Measurements from ENCODE around the gene ETNK1. TPM values are rescaled to one million over a fixed set of nuclear protein-coding genes. Genes with fewer than 3 reads are reported as not detected.

Gene ETNK1, protein sequence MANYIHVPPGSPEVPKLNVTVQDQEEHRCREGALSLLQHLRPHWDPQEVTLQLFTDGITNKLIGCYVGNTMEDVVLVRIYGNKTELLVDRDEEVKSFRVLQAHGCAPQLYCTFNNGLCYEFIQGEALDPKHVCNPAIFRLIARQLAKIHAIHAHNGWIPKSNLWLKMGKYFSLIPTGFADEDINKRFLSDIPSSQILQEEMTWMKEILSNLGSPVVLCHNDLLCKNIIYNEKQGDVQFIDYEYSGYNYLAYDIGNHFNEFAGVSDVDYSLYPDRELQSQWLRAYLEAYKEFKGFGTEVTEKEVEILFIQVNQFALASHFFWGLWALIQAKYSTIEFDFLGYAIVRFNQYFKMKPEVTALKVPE
- total RNA-seq, result 10 to 100 TPM; 15.3 to 33.3 (median 28.5) TPM

DNA sequence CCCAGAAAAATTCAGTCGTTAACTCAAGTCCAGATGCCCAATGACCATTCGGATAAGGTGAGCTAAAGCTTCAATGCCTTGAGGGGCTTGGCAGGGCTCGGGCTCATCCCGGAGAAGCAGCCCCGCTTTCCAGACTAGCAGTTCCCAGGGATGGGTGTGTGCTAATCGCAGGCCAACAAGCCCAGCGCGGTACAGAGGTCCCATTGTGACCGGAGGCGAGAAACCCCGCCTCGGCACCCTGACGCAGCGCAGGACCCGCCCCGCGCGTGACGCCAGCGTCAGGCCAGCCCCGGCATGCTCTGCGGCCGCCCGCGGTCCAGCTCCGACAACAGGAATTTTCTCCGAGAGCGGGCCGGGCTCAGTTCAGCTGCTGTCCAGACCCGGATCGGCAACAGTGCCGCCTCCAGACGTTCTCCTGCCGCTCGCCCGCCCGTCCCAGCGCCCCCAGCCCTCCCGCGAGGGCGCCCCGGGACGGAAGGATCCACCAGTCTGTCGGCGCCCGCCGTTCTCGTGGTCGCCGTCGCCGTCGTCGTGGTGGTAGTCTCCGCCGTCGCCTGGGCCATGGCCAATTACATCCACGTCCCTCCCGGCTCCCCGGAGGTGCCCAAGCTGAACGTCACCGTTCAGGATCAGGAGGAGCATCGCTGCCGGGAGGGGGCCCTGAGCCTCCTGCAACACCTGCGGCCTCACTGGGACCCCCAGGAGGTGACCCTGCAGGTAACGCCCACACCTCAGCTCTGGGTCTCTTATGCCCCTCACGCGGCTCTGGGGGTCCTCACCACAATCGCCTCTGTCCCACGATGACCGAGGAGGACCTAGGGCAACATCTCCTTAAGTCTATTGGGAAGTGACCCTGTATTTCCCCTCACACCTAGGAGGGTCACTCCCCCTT is at the start of gene ETNK1:
TSS of gene ETNK1 (plus strand) at position 302 of the 892 bp plus-strand sequence. CDS start at position 562, 260 bp downstream.
- Histone ChIP-seq H3K4me3 (peak within 1 kb of the TSS; percentile 81 to 96), H3K36me3 (no peaks in the 10 kb centered on the region), H3K27me3 (no peaks in the 10 kb centered on the region), H3K9me3 (no peaks in the 10 kb centered on the region), H3K27ac (peak within 1 kb of the TSS; percentile 97 to 99 (median 98)), H3K4me1 (peaks cover 4 to 40% (median 9%) of the 10 kb centered on the region in 3 donors)
- ATAC-seq, result peak; percentile 100
- 0% methylated on average over 1 to 5 of the region's 71 CpGs for WGBS, 2 donors (ENCODE audit: low coverage in 1 of 2)
- TF ChIP-seq EP300 (IDR thresholded peaks at IDR 0.05) (no peak), POLR2A (IDR thresholded peaks at IDR 0.05) (peak; percentile 97), POLR2AphosphoS5 (IDR thresholded peaks at IDR 0.05) (peak; percentile 99)
- TF ChIP-seq, protein P1, sequence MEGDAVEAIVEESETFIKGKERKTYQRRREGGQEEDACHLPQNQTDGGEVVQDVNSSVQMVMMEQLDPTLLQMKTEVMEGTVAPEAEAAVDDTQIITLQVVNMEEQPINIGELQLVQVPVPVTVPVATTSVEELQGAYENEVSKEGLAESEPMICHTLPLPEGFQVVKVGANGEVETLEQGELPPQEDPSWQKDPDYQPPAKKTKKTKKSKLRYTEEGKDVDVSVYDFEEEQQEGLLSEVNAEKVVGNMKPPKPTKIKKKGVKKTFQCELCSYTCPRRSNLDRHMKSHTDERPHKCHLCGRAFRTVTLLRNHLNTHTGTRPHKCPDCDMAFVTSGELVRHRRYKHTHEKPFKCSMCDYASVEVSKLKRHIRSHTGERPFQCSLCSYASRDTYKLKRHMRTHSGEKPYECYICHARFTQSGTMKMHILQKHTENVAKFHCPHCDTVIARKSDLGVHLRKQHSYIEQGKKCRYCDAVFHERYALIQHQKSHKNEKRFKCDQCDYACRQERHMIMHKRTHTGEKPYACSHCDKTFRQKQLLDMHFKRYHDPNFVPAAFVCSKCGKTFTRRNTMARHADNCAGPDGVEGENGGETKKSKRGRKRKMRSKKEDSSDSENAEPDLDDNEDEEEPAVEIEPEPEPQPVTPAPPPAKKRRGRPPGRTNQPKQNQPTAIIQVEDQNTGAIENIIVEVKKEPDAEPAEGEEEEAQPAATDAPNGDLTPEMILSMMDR (IDR thresholded peaks at IDR 0.05), result peak in 1 of 4 experiments; percentile 1

DNA sequence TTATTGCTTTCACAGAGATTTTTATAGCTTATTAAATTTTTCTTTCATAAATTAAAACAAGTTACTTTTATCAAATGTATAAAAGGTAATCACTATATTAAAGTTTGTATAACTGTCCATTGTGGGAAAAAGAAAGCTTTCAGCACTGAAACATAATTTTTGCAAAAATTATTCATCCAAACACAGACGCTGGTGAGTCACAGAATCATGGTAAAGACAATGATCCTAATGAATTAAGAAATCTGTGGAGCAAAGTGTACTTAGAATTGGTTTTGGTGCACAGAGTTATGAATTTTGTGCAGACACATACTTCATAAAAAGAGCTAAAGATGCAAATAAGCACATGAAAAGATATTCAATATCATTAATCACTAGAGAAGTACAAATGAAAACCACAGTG is 48.9 kb upstream of the ETNK1 start:
- H3K9me3 ChIP-seq, result no peaks in the 10 kb centered on the region
- no peak overlapping the region for H3K27ac ChIP-seq
- H3K36me3 ChIP-seq, result no peaks in the 10 kb centered on the region
- TF ChIP-seq POLR2A (IDR thresholded peaks at IDR 0.05) (no peak), POLR2AphosphoS5 (IDR thresholded peaks at IDR 0.05) (no peak), EP300 (IDR thresholded peaks at IDR 0.05) (no peak)
- TF ChIP-seq, protein P1 (IDR thresholded peaks at IDR 0.05), result no peak
- no peaks in the 10 kb centered on the region for H3K27me3 ChIP-seq
- no peak for ATAC-seq
- no peak overlapping the region for H3K4me3 ChIP-seq
- H3K4me1 ChIP-seq, result no peaks in the 10 kb centered on the region
- 86 to 96% methylated on average over 1 of the region's 1 CpG for WGBS, 2 donors (ENCODE audit: low coverage in 1 of 2)

DNA sequence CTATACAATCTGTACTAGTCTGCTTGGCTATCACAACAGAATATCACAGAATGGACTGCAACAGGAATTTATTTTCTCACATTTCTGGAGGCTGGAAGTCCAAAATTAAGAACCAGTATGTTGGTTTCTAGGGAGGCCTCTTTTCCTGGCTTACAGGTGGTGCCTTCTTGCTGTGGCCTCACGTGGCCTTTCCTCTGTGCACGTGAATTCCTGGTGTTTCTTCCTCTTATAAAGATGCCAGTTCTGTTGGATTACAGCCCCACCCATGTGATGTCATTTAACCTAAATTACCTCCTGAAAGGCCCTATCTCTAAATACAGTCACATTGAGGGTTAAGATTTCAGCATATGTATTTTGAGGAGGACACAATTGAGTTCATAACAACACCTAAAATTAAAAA is 48.5 kb upstream of the ETNK1 start:
- Histone ChIP-seq H3K4me1 (no peaks in the 10 kb centered on the region), H3K36me3 (no peaks in the 10 kb centered on the region), H3K4me3 (no peak overlapping the region), H3K27me3 (no peaks in the 10 kb centered on the region), H3K27ac (no peak overlapping the region), H3K9me3 (no peaks in the 10 kb centered on the region)
- WGBS, 2 donors (ENCODE audit: low coverage in 1 of 2), result 71 to 81% methylated on average over 2 of the region's 2 CpGs
- TF ChIP-seq POLR2AphosphoS5 (IDR thresholded peaks at IDR 0.05) (no peak), EP300 (IDR thresholded peaks at IDR 0.05) (no peak), POLR2A (IDR thresholded peaks at IDR 0.05) (no peak)
- TF ChIP-seq, protein P1 (IDR thresholded peaks at IDR 0.05), result no peak
- ATAC-seq, result no peak

DNA sequence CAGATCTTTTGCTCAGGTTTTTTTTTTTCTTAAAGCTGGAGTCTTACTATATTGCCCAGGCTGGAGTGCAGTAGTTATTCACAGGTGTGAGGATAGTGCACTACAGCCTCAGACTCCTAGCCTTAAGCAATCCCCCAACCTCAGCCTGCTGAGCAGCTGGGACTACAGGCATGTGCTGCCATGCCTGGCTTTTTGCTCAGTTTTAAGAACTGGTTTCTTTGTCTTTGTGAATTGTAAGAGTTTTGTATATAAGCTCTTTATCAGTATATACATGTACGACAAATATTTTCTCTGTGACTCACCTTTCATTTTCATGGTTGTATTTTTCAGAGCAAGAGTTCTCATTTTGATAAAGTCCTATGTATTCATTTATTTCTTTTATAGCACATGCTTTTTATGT is 47.3 kb upstream of the ETNK1 start:
- Histone ChIP-seq H3K4me3 (no peak overlapping the region), H3K36me3 (no peaks in the 10 kb centered on the region), H3K27me3 (no peaks in the 10 kb centered on the region), H3K4me1 (no peaks in the 10 kb centered on the region), H3K27ac (no peak overlapping the region), H3K9me3 (no peaks in the 10 kb centered on the region)
- TF ChIP-seq POLR2AphosphoS5 (IDR thresholded peaks at IDR 0.05) (no peak), EP300 (IDR thresholded peaks at IDR 0.05) (no peak), POLR2A (IDR thresholded peaks at IDR 0.05) (no peak)
- TF ChIP-seq, protein P1 (IDR thresholded peaks at IDR 0.05), result no peak
- 56 to 100% methylated on average over 1 of the region's 1 CpG for WGBS, 2 donors (ENCODE audit: low coverage in 1 of 2)
- no peak for ATAC-seq

Data from gastroesophageal sphincter (tissue), 4 donors.